DOHH2 (cell line): ENCODE measurements around the gene MMP20.

ENCODE experiments used
- H3F3A ChIP-seq: fragments of 200-600 bp; sonication (generic), shearing (Covaris generic); 2 replicates; pipeline ENCODE4 v1.6.0; 2016; ENCODE audit warnings: antibody characterized with exemption, mild to moderate bottlenecking; ENCODE audit not compliant: control insufficient read depth, insufficient read depth
- H3K27ac ChIP-seq: fragments of 200-600 bp; sonication (generic); 2 replicates; pipeline ENCODE4 v1.5.1; 2014; ENCODE audit warnings: low read depth, mild to moderate bottlenecking, low read length, moderate library complexity
- H3K27me3 ChIP-seq: fragments of 200-600 bp; sonication (generic); 2 replicates; pipeline ENCODE4 v1.6.1; 2014; ENCODE audit warnings: mild to moderate bottlenecking, low read length, mixed read lengths; ENCODE audit not compliant: control insufficient read depth
- H3K36me3 ChIP-seq: fragments of 200-600 bp; sonication (generic); 2 replicates; pipeline ENCODE4 v1.6.1; 2014; ENCODE audit warnings: mild to moderate bottlenecking, low read length, moderate library complexity, mixed read lengths; ENCODE audit not compliant: control insufficient read depth
- H3K4me1 ChIP-seq: fragments of 200-600 bp; sonication (generic); 2 replicates; pipeline ENCODE4 v1.6.1; 2014; ENCODE audit warnings: mild to moderate bottlenecking, low read length, mixed read lengths; ENCODE audit not compliant: control insufficient read depth
- H3K4me2 ChIP-seq: fragments of 200-600 bp; sonication (generic); 2 replicates; pipeline ENCODE4 v1.6.0; 2014; ENCODE audit warnings: mild to moderate bottlenecking, low read length, moderate library complexity
- H3K4me3 ChIP-seq: fragments of 200-600 bp; sonication (generic); 2 replicates; pipeline ENCODE4 v1.5.1; 2014; ENCODE audit warnings: mild to moderate bottlenecking, low read length, mixed read lengths
- H3K79me2 ChIP-seq: fragments of 200-600 bp; sonication (generic); 2 replicates; pipeline ENCODE4 v1.6.1; 2014; ENCODE audit warnings: mild to moderate bottlenecking, low read length, mixed read lengths; ENCODE audit not compliant: control insufficient read depth
- H3K9me2 ChIP-seq: fragments of 200-600 bp; sonication (generic); replicated peaks from 2 replicates; pipeline ENCODE4 v1.6.1; 2014; ENCODE audit warnings: mild to moderate bottlenecking, low read length, mixed read lengths; ENCODE audit not compliant: control insufficient read depth
- H3K9me3 ChIP-seq: fragments of 200-600 bp; sonication (generic); 2 replicates; pipeline ENCODE4 v1.6.1; 2014; ENCODE audit warnings: antibody characterized with exemption, low read length, mixed read lengths; ENCODE audit not compliant: control insufficient read depth, insufficient read depth
- H4K20me1 ChIP-seq: fragments of 200-600 bp; sonication (generic); 2 replicates; pipeline ENCODE4 v1.6.0; 2014; ENCODE audit warnings: low read depth, mild to moderate bottlenecking, antibody characterized with exemption, low read length, moderate library complexity; ENCODE audit not compliant: control insufficient read depth, insufficient read depth
- EZH2phosphoT487 ChIP-seq: fragments of 200-600 bp; sonication (generic); IDR thresholded peaks from 2 replicates; pipeline ENCODE4 v1.6.1; 2017; ENCODE audit warnings: borderline replicate concordance, mild to moderate bottlenecking, antibody characterized with exemption, low read length, moderate library complexity, mixed read lengths
- TF ChIP-seq, protein P1 (sequence below): fragments of 200-600 bp; sonication (generic); IDR thresholded peaks from one replicate; pipeline ENCODE4 v1.5.1; 2014; ENCODE audit warnings: antibody characterized with exemption, mild to moderate bottlenecking, low read depth, low read length; ENCODE audit not compliant: poor library complexity, severe bottlenecking

The MMP20 gene

DNA sequence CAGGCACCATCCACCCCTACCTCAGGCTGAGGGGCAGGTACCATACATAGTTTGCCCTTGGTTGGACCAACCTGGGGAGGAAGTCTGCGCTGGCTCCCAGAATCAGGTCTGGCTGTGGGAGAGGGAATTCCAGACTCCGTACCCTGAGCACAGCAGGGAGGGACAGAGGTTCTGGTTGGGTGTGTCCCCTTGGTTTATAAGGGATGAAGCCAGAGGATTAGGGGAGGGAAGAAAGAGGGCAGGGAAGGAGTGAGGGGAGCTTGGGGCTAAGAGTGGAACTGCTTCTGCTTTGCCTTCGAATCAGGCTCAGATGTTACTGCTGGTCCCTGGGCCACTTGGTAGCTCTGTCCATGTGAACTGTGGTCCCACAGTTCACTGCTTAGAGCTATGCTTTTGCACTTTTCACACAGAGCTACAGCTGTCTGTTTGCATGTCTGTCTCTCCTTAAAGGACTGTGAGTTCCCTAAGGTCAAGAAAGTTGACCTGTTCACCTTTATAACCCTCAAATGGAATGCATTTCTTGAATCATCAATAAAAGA lies 9.2 kb downstream of the MMP20 start:
- no peak overlapping the region for H3K4me2 ChIP-seq
- H4K20me1 ChIP-seq: no peaks in the 10 kb centered on the region
- no peaks in the 10 kb centered on the region for H3K9me3 ChIP-seq

DNA sequence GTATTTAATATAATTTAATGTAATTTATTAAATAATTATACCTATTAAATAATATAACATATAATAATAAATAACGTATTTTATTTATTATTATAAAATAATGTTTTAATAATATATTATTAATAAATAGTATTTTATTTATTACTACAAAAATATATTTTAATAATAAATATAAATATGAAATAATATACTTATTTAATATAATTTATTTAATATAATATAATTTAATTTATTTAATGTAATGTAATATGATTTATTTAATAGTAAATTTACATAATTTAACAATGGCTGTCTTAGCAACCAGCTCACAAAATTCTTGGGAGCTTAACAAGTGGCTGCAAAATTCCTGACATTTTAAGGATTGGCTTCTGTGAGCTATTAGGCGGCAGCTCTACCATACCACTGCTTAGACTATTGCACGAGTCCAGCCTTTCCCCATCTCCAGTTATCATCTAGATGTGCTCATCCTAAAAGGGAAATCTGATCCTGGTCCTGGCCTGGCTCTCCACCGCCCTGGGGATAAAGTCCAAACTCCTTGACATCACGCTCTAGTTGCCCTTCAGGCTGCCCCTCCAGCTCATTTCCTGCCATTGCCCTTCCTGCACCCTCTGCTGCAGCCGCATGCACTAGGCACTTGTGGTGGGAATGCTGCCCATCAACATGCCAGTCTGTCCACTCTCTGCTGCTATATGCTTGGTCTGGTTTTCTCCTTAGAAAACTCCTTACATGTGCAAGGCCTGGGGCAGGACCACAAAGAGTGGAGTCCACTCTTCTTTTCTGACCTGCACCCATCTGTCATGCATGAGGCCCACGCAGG lies 9.8 kb downstream of the MMP20 start:
- Histone ChIP-seq H3F3A (no peaks in the 10 kb centered on the region), H3K4me3 (no peak overlapping the region), H3K27me3 (no peaks in the 10 kb centered on the region), H3K4me1 (peaks cover 33% of the 10 kb centered on the region), H3K27ac (no peak overlapping the region), H3K9me3 (no peaks in the 10 kb centered on the region), H3K4me2 (no peak overlapping the region), H3K36me3 (no peaks in the 10 kb centered on the region), H3K79me2 (no peaks in the 10 kb centered on the region), H3K9me2 (no peaks in the 10 kb centered on the region), H4K20me1 (no peaks in the 10 kb centered on the region)
- no peak for TF ChIP-seq EZH2phosphoT487

More for the DNA sequence above, 9.2 kb downstream of the MMP20 start:
- Histone ChIP-seq H3K9me2 (no peaks in the 10 kb centered on the region), H3K79me2 (no peaks in the 10 kb centered on the region), H3K27me3 (no peaks in the 10 kb centered on the region), H3K27ac (no peak overlapping the region), H3K36me3 (no peaks in the 10 kb centered on the region), H3K4me3 (no peak overlapping the region), H3F3A (no peaks in the 10 kb centered on the region), H3K4me1 (peaks cover 26% of the 10 kb centered on the region)
- TF ChIP-seq, protein P1, sequence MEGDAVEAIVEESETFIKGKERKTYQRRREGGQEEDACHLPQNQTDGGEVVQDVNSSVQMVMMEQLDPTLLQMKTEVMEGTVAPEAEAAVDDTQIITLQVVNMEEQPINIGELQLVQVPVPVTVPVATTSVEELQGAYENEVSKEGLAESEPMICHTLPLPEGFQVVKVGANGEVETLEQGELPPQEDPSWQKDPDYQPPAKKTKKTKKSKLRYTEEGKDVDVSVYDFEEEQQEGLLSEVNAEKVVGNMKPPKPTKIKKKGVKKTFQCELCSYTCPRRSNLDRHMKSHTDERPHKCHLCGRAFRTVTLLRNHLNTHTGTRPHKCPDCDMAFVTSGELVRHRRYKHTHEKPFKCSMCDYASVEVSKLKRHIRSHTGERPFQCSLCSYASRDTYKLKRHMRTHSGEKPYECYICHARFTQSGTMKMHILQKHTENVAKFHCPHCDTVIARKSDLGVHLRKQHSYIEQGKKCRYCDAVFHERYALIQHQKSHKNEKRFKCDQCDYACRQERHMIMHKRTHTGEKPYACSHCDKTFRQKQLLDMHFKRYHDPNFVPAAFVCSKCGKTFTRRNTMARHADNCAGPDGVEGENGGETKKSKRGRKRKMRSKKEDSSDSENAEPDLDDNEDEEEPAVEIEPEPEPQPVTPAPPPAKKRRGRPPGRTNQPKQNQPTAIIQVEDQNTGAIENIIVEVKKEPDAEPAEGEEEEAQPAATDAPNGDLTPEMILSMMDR: no peak
- TF ChIP-seq EZH2phosphoT487: no peak

DNA sequence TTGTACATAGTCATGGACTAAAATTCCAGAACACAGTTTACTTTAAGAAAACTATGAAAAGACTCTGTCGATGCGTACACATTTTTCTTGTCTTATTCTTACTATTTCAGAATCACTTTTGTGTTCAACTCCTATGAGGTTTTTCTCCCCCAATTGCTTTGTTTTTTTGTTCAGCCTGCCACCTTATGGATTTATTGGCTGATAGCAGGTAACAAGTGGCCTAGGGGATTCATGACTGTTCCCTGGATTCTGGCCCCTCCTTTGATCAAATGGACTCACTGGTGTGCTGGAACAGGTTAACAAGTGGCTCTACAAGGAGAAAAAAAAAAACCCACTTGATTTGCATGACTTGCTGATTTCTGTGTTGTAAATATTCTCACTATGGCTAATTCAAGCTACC lies 10.6 kb downstream of the MMP20 start:
- TF ChIP-seq EZH2phosphoT487: no peak
- TF ChIP-seq, protein P1: peak; percentile 22
- Histone ChIP-seq H3K4me1 (peaks cover 38% of the 10 kb centered on the region), H3K27ac (no peak overlapping the region), H3K79me2 (no peaks in the 10 kb centered on the region), H4K20me1 (no peaks in the 10 kb centered on the region), H3K4me2 (no peak overlapping the region), H3F3A (no peaks in the 10 kb centered on the region), H3K9me3 (no peaks in the 10 kb centered on the region), H3K9me2 (no peaks in the 10 kb centered on the region), H3K4me3 (no peak overlapping the region), H3K27me3 (no peaks in the 10 kb centered on the region), H3K36me3 (no peaks in the 10 kb centered on the region)

DNA sequence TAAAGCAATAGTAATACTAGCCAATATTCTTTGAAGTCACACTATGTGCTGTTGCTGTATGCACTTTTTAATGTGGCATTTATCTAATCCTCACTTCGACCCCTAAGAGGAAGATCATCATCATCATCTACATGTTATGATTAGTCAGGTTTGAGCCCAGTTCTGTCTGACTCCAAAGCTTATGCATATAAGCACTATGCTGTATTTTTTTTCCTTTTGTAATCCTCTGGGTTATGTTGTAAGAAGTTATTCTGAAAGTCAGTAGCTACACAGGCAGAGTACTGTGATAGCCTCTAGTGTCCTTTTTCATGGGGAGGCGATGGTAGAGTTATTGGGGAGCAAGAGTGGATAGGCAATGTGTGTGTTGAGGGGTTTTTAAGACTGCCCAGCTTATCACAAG lies 11.1 kb downstream of the MMP20 start:
- no peaks in the 10 kb centered on the region for H3K27me3 ChIP-seq
- H3K4me1 ChIP-seq: peaks cover 40% of the 10 kb centered on the region
- H3K79me2 ChIP-seq: no peaks in the 10 kb centered on the region
- no peaks in the 10 kb centered on the region for H3K9me2 ChIP-seq
- TF ChIP-seq EZH2phosphoT487: no peak
- TF ChIP-seq, protein P1: no peak
- H3K27ac ChIP-seq: no peak overlapping the region
- H4K20me1 ChIP-seq: no peaks in the 10 kb centered on the region
- no peak overlapping the region for H3K4me2 ChIP-seq
- no peaks in the 10 kb centered on the region for H3K36me3 ChIP-seq
- H3F3A ChIP-seq: no peaks in the 10 kb centered on the region
- no peak overlapping the region for H3K4me3 ChIP-seq
- no peaks in the 10 kb centered on the region for H3K9me3 ChIP-seq
